HepG2 (cell line): ENCODE measurements around the gene XXYLT1. TPM values are rescaled to one million over a fixed set of nuclear protein-coding genes. Genes with fewer than 3 reads are reported as not detected.
A peak's percentile ranks its signal among the peaks of the same experiment; 100 is the strongest.

Source experiments
- ATAC-seq: fragments of 200-7000 bp; cut with Tn5 transposase; 3 replicates; pipeline ENCODE4 v1.9.1; 2020; ENCODE audit warnings: mild to moderate bottlenecking, moderate library complexity
- BruUV-seq: library from RNA; stranded (reverse); fragments of 400-500 nt; replicated peaks from 2 replicates; lab custom pipeline; 2021; lab: Mats Ljungman, UMichigan
- CTCF ChIA-PET: fragments of 300-600 bp; formaldehyde crosslinking; extraction: SDS; loops from one replicate; lab custom pipeline; 2021; ENCODE audit warnings: low total read pairs, inconsistent platforms, low intra/inter-chr PET ratio; lab: Yijun Ruan, JAX
- POLR2A ChIA-PET: fragments of 350-600 bp; sonication (Branson Sonifier 250); formaldehyde crosslinking; loops from one replicate; lab custom pipeline; 2020; ENCODE audit warnings: antibody characterized with exemption, inconsistent platforms; lab: Yijun Ruan, JAX
- DNase-seq: peaks from one replicate; pipeline ENCODE4 v3.0.0-alpha.2; 2015; ENCODE audit warnings: low spot score
- FAIRE-seq: peaks from 3 replicates; lab custom pipeline; 2011; peaks lifted over from hg19 to GRCh38; lab: Jason Lieb, UNC
- H2AFZ ChIP-seq: one replicate; pipeline ENCODE4 v1.6.1; 2011; ENCODE audit warnings: low read length, inconsistent platforms
- H3K27ac ChIP-seq: fragments of 300-600 bp; 3 replicates; pipeline ENCODE4 v1.8.0; 2011; ENCODE audit warnings: mixed run types, mild to moderate bottlenecking, mixed read lengths, low read length, inconsistent platforms; ENCODE audit not compliant: insufficient read depth; ENCODE audit errors: extremely low read length
- H3K27me3 ChIP-seq, 2 experiments: fragments of 200-600 bp in 1 of 2; 2 replicates in 1 of 2; 3 replicates in 1 of 2; pipeline versions ENCODE4 v1.6.0 to v1.8.0; 2011; ENCODE audit warnings: low read length in 2 of 2, mild to moderate bottlenecking in 2 of 2, moderate library complexity in 2 of 2, inconsistent platforms in 1 of 2; ENCODE audit not compliant: insufficient read depth in 2 of 2, control insufficient read depth in 1 of 2
- H3K36me3 ChIP-seq, 2 experiments: fragments of 200-600 bp in 1 of 2; replicated peaks in 1 of 2; 2 replicates in 1 of 2; 3 replicates in 1 of 2; pipeline versions ENCODE4 v1.5.1 to v1.8.0; 2011; ENCODE audit warnings: low read length in 2 of 2, inconsistent platforms in 1 of 2; ENCODE audit not compliant: insufficient read depth in 2 of 2, control insufficient read depth in 1 of 2
- H3K4me1 ChIP-seq: 2 replicates; pipeline ENCODE4 v1.5.1; 2012; ENCODE audit warnings: low read length, inconsistent platforms; ENCODE audit not compliant: insufficient read depth
- H3K4me2 ChIP-seq: 2 replicates; pipeline ENCODE4 v1.6.0; 2011; ENCODE audit warnings: low read depth, low read length, inconsistent platforms
- H3K4me3 ChIP-seq, 3 experiments: fragments of 200-600 bp in 1 of 3; sonication (generic), shearing (Covaris generic) in 1 of 3; replicated peaks in 1 of 3; 2 replicates each; pipeline ENCODE4 v1.5.1; 2011 to 2016; ENCODE audit warnings: low read length in 3 of 3, inconsistent platforms in 2 of 3, low read depth in 2 of 3, mild to moderate bottlenecking in 2 of 3, control low read depth in 1 of 3, mixed read lengths in 1 of 3; ENCODE audit not compliant: insufficient read depth in 1 of 3
- H3K79me2 ChIP-seq: one replicate; pipeline ENCODE4 v1.6.1; 2011; ENCODE audit warnings: low read length, inconsistent platforms; ENCODE audit not compliant: insufficient read depth
- H3K9ac ChIP-seq: 2 replicates; pipeline ENCODE4 v1.6.0; 2011; ENCODE audit warnings: mild to moderate bottlenecking, low read depth, low read length, inconsistent platforms; ENCODE audit not compliant: insufficient read depth
- H3K9me3 ChIP-seq: 2 replicates; pipeline ENCODE4 v1.5.1; 2012; ENCODE audit warnings: mild to moderate bottlenecking, low read length
- H4K20me1 ChIP-seq: 2 replicates; pipeline ENCODE4 v1.6.0; 2011; ENCODE audit warnings: inconsistent platforms, mild to moderate bottlenecking, low read length, moderate library complexity; ENCODE audit not compliant: insufficient read depth
- ARID2 ChIP-seq: sonication (generic); formaldehyde crosslinking; IDR thresholded peaks from 2 replicates; pipeline ENCODE4 v1.8.1; 2022; ENCODE audit warnings: mild to moderate bottlenecking, missing genetic modification reagents, borderline replicate concordance
- ATF1 ChIP-seq: IDR thresholded peaks from 2 replicates; pipeline ENCODE4 v1.6.1; 2016; ENCODE audit warnings: mild to moderate bottlenecking, control low read depth
- BCL6 ChIP-seq: IDR thresholded peaks from 2 replicates; pipeline ENCODE4 v1.6.1; 2016; ENCODE audit warnings: missing genetic modification reagents, missing compliant biosample characterization
- DR1 ChIP-seq: sonication (generic); formaldehyde crosslinking; IDR thresholded peaks from 2 replicates; pipeline ENCODE4 v1.8.0; 2021; ENCODE audit warnings: mild to moderate bottlenecking, missing genetic modification reagents, inconsistent platforms
- EED ChIP-seq: sonication (generic); formaldehyde crosslinking; IDR thresholded peaks from 2 replicates; pipeline ENCODE4 v1.5.0; 2020; ENCODE audit warnings: mild to moderate bottlenecking, missing genetic modification reagents
- EHMT2 ChIP-seq: fragments of 200-600 bp; sonication (generic); IDR thresholded peaks from 2 replicates; pipeline ENCODE4 v1.7.0; 2017; ENCODE audit warnings: antibody characterized with exemption, low read depth, low read length, borderline replicate concordance
- GMEB1 ChIP-seq: sonication (generic); formaldehyde crosslinking; IDR thresholded peaks from 2 replicates; pipeline ENCODE4 v1.5.1; 2020; ENCODE audit warnings: missing genetic modification reagents, mild to moderate bottlenecking, borderline replicate concordance
- IRX3 ChIP-seq: sonication (generic); formaldehyde crosslinking; IDR thresholded peaks from 2 replicates; pipeline ENCODE4 v1.8.1; 2023; ENCODE audit warnings: mild to moderate bottlenecking, low read depth, missing genetic modification reagents, borderline replicate concordance
- NFIB ChIP-seq: sonication (generic); formaldehyde crosslinking; IDR thresholded peaks from 2 replicates; pipeline ENCODE4 v1.9.0; 2021; ENCODE audit warnings: missing genetic modification reagents, mild to moderate bottlenecking, borderline replicate concordance
- SMARCE1 ChIP-seq: fragments of 450-650 bp; IDR thresholded peaks from 2 replicates; pipeline ENCODE4 v1.6.1; 2017; ENCODE audit warnings: borderline replicate concordance
- ZMYM2 ChIP-seq: sonication (generic); formaldehyde crosslinking; IDR thresholded peaks from 2 replicates; pipeline ENCODE4 v1.8.0; 2022; ENCODE audit warnings: mild to moderate bottlenecking, missing genetic modification reagents
- ZNF136 ChIP-seq: sonication (generic); formaldehyde crosslinking; IDR thresholded peaks from 2 replicates; pipeline ENCODE4 v1.8.1; 2022; ENCODE audit warnings: low read depth, mild to moderate bottlenecking, moderate library complexity, missing genetic modification reagents
- ZNF501 ChIP-seq: sonication (generic); formaldehyde crosslinking; IDR thresholded peaks from 2 replicates; pipeline ENCODE4 v1.5.1; 2020; ENCODE audit warnings: mild to moderate bottlenecking, moderate library complexity, missing genetic modification reagents
- ZNF644 ChIP-seq: IDR thresholded peaks from 2 replicates; pipeline ENCODE4 v1.6.1; 2016; ENCODE audit warnings: low read depth
- ZNF670 ChIP-seq: sonication (generic); formaldehyde crosslinking; IDR thresholded peaks from 2 replicates; pipeline ENCODE4 v1.8.0; 2022; ENCODE audit warnings: mild to moderate bottlenecking, missing genetic modification reagents, borderline replicate concordance
- ZNF850 ChIP-seq: sonication (generic); formaldehyde crosslinking; conservative IDR thresholded peaks from 2 replicates; pipeline ENCODE4 v1.9.0; 2021; ENCODE audit warnings: mild to moderate bottlenecking, missing genetic modification reagents
- ZSCAN12 ChIP-seq: sonication (generic); formaldehyde crosslinking; IDR thresholded peaks from 2 replicates; pipeline ENCODE4 v1.9.0; 2021; ENCODE audit warnings: mild to moderate bottlenecking, missing genetic modification reagents
- WGBS: methylation state at CpG from one replicate; pipeline ENCODE4 v1.1.6; 2017; ENCODE audit warnings: low lambda C conversion rate; 5-methylcytosine and 5-hydroxymethylcytosine counted together
- in situ Hi-C: cut with HindIII; loops from 2 replicates; pipeline ENCODE4 v1.10.0; 2017; ENCODE audit warnings: low pct_unique_long_range_greater_than_20kb; ENCODE audit not compliant: extremely low pct_ligation_motif_present
- intact Hi-C: fragments of 100-400 bp; cut with micrococcal nuclease; formaldehyde crosslinking; loops from one replicate; pipeline ENCODE4 v1.10.0; 2022; ENCODE audit not compliant: unreplicated experiment
- polyA plus RNA-seq, 8 experiments: library from polyadenylated mRNA; depleted of rRNA in 3 of 8; stranded (reverse) in 7 of 8; unstranded in 1 of 8; fragments of >200 nt; fragmentation: Illumina TruSeq in 4 of 8; extraction: Trizol in 4 of 8; gene quantifications; 2 replicates each; pipeline versions ENCODE4 v1.2.1 to v1.2.3, GENCODE V29; 2011 to 2016; ENCODE audit warnings: low read depth in 4 of 8, missing spikeins in 1 of 8, mixed read lengths in 1 of 8; ENCODE audit not compliant: insufficient read depth in 1 of 8
- total RNA-seq, 5 experiments: library from RNA; depleted of rRNA; stranded (reverse); fragments of >200 nt; fragmentation: Illumina TruSeq; extraction: Trizol; gene quantifications; 2 replicates each; pipeline ENCODE4 v1.2.3, GENCODE V29; 2016; ENCODE audit warnings: low read depth in 1 of 5
- TF ChIP-seq, protein P1 (sequence below): sonication (generic); formaldehyde crosslinking; IDR thresholded peaks from 2 replicates; pipeline ENCODE4 v1.9.0; 2022; ENCODE audit warnings: missing genetic modification reagents, mild to moderate bottlenecking, borderline replicate concordance
- TF ChIP-seq, protein P2 (sequence below): IDR thresholded peaks from 2 replicates; pipeline ENCODE4 v1.6.1; 2016

Gene XXYLT1
- total and polyA plus RNA-seq, 2 of the 13 experiments (the other 11 are each of a cell fraction or from before 2014, with no cell fraction given): 17.7 to 19.0 TPM

- peak; percentile 77 for DNase-seq
- 0% methylated on average over 17 of the region's 30 CpGs for WGBS
- CTCF ChIA-PET: interaction anchor here (0.7 to 3.0 kb wide), 2 partner anchors 251 to 600 kb away, joined by 3 to 55 read pairs; partner anchors contain the start of gene LSG1
- peaks cover 4 to 9% of the 10 kb centered on the region in 2 experiments; a peak in 3 of 5 replicates for H3K36me3 ChIP-seq
- no peaks in the 10 kb centered on the region; a peak in 1 of 5 replicates for H3K27me3 ChIP-seq
- peak; percentile 87 for ATAC-seq
- in situ Hi-C loops (loop anchor here (5.0 kb wide), 1 partner anchor 266 kb away; no protein-coding TSS in a partner anchor), intact Hi-C loops (loop anchor here (1.0 to 5.0 kb wide), 3 partner anchors 172 to 271 kb away; partner anchors contain the start of genes ACAP2 and PPP1R2)
- TSS peak; percentile 91 for BruUV-seq
- H3K9me3 ChIP-seq: no peaks in the 10 kb centered on the region
- peak; percentile 37 for FAIRE-seq
- POLR2A ChIA-PET: interaction anchor here (1.0 to 3.5 kb wide), 8 partner anchors 13 to 599 kb away, joined by 3 to 22 read pairs (median 6); partner anchors contain the start of genes FAM43A, LSG1 and PPP1R2
- H3K79me2 ChIP-seq: peaks cover 30% of the 10 kb centered on the region
- H3K4me1 ChIP-seq: peaks cover 60% of the 10 kb centered on the region
- H3K4me2 ChIP-seq: peak overlapping the region; percentile 90
- H4K20me1 ChIP-seq: no peaks in the 10 kb centered on the region
- peak overlapping the region; percentile 89 to 92 (median 91) for H3K4me3 ChIP-seq
- H3K9ac ChIP-seq: peak overlapping the region; percentile 82
- H2AFZ ChIP-seq: peak overlapping the region; percentile 76
- H3K27ac ChIP-seq: peak overlapping the region; percentile 85
- no peak for TF ChIP-seq EED
- TF ChIP-seq ZMYM2 (CRISPR knock-in tag): peak; percentile 75
- TF ChIP-seq ZNF644: no peak
- TF ChIP-seq, protein P1, sequence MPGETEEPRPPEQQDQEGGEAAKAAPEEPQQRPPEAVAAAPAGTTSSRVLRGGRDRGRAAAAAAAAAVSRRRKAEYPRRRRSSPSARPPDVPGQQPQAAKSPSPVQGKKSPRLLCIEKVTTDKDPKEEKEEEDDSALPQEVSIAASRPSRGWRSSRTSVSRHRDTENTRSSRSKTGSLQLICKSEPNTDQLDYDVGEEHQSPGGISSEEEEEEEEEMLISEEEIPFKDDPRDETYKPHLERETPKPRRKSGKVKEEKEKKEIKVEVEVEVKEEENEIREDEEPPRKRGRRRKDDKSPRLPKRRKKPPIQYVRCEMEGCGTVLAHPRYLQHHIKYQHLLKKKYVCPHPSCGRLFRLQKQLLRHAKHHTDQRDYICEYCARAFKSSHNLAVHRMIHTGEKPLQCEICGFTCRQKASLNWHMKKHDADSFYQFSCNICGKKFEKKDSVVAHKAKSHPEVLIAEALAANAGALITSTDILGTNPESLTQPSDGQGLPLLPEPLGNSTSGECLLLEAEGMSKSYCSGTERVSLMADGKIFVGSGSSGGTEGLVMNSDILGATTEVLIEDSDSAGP: peak; percentile 76; the same call in 1 of the 2 replicates
- TF ChIP-seq IRX3 (CRISPR knock-in tag): no peak
- TF ChIP-seq SMARCE1: no peak
- no peak for TF ChIP-seq NFIB
- TF ChIP-seq ZNF501 (CRISPR knock-in tag): peak; percentile 90
- no peak for TF ChIP-seq EHMT2
- TF ChIP-seq GMEB1 (CRISPR knock-in tag): peak; percentile 63
- TF ChIP-seq ZNF850 (CRISPR knock-in tag): no peak
- TF ChIP-seq BCL6 (CRISPR knock-in tag): peak; percentile 38; the same call in 1 of the 2 replicates
- peak; percentile 73; the same call in 1 of the 2 replicates for TF ChIP-seq ZNF136 (CRISPR knock-in tag)
- TF ChIP-seq, protein P2, sequence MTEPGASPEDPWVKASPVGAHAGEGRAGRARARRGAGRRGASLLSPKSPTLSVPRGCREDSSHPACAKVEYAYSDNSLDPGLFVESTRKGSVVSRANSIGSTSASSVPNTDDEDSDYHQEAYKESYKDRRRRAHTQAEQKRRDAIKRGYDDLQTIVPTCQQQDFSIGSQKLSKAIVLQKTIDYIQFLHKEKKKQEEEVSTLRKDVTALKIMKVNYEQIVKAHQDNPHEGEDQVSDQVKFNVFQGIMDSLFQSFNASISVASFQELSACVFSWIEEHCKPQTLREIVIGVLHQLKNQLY (CRISPR knock-in tag): peak; percentile 88
- TF ChIP-seq ZNF670 (CRISPR knock-in tag): no peak
- TF ChIP-seq ARID2 (CRISPR knock-in tag): no peak
- TF ChIP-seq ZSCAN12 (CRISPR knock-in tag): no peak
- TF ChIP-seq DR1 (CRISPR knock-in tag): no peak
- 0 out of 2 replicates have a peak, but pooled peaks have one; percentile 31 for TF ChIP-seq ATF1 (CRISPR knock-in tag)
Observed at GRCh38 chr3:195271410-195272243, 668 bp upstream of the XXYLT1 start.
